Activated T-cell treated with anti-CD3 and anti-CD28 coated beads for 4 hours (primary cell): ENCODE results near the gene DESI2.

Experiments
- DNase-seq: peaks from one replicate; pipeline ENCODE4 v3.0.0-alpha.2; 2020

DESI2 gene

GRCh38 chr1:244652623-244653438, at the start of gene DESI2:
Gene DESI2 (plus strand): TSS chr1:244653126. CDS start chr1:244653314, 188 bp downstream.
- DNase-seq = peak; percentile 97

GRCh38 chr1:244603498-244603897, 49.4 kb upstream of the DESI2 start:
- DNase-seq = no peak

GRCh38 chr1:244605835-244606370, 47.0 kb upstream of the DESI2 start:
- no peak for DNase-seq

GRCh38 chr1:244614113-244614836, 38.7 kb upstream of the DESI2 start:
- DNase-seq = no peak

- DNase-seq = no peak
These were observed 38.0 kb upstream of the DESI2 start for GRCh38 chr1:244614879-244615278.

GRCh38 chr1:244615301-244615700, 37.6 kb upstream of the DESI2 start:
- no peak for DNase-seq

GRCh38 chr1:244626709-244627108, 26.2 kb upstream of the DESI2 start:
- no peak for DNase-seq

- DNase-seq = no peak
These were observed 24.1 kb upstream of the DESI2 start for GRCh38 chr1:244628789-244629188.

- DNase-seq = no peak
These were observed 19.8 kb upstream of the DESI2 start for GRCh38 chr1:244633140-244633539.

- DNase-seq = no peak
These were observed 18.4 kb upstream of the DESI2 start for GRCh38 chr1:244634546-244634945.

GRCh38 chr1:244636488-244637259, 16.3 kb upstream of the DESI2 start:
- DNase-seq = no peak

- DNase-seq = no peak
These were observed 13.4 kb upstream of the DESI2 start for GRCh38 chr1:244639561-244639960.

- no peak for DNase-seq
These were observed 12.0 kb upstream of the DESI2 start for GRCh38 chr1:244640917-244641316.

- no peak for DNase-seq
These were observed 10.4 kb upstream of the DESI2 start for GRCh38 chr1:244642526-244642925.

GRCh38 chr1:244642988-244643387, 9.9 kb upstream of the DESI2 start:
- DNase-seq = no peak

- DNase-seq = no peak
These were observed 7.5 kb upstream of the DESI2 start for GRCh38 chr1:244645414-244645813.

- DNase-seq = no peak
These were observed 7.0 kb upstream of the DESI2 start for GRCh38 chr1:244645890-244646289.

- no peak for DNase-seq
These were observed 5.1 kb upstream of the DESI2 start for GRCh38 chr1:244647819-244648218.

GRCh38 chr1:244651956-244652622, 837 bp upstream of the DESI2 start:
- no peak for DNase-seq

GRCh38 chr1:244653439-244654107, 647 bp downstream of the DESI2 start:
- DNase-seq = no peak

GRCh38 chr1:244654108-244655038, 1.4 kb downstream of the DESI2 start:
- DNase-seq = no peak
